HEK293 (cell line): ENCODE results near the gene NFIX.

ENCODE experiments used
- ATF2 ChIP-seq: fragments of 450-650 bp; formaldehyde crosslinking; IDR thresholded peaks from 2 replicates; pipeline ENCODE4 v1.5.1; 2016; ENCODE audit warnings: missing biosample characterization, missing genetic modification characterization, low read depth
- SCRT1 ChIP-seq: fragments of 450-650 bp; formaldehyde crosslinking; IDR thresholded peaks from 2 replicates; pipeline ENCODE4 v1.5.1; 2016; ENCODE audit warnings: missing biosample characterization, missing genetic modification characterization, borderline replicate concordance
- TRIM28 ChIP-seq: IDR thresholded peaks from 2 replicates; pipeline ENCODE4 v1.6.1; 2011; ENCODE audit warnings: low read length, control low read depth, borderline replicate concordance
- ZBTB1 ChIP-seq: fragments of 450-650 bp; formaldehyde crosslinking; IDR thresholded peaks from 2 replicates; pipeline ENCODE4 v1.5.1; 2016; ENCODE audit warnings: missing biosample characterization, missing genetic modification characterization
- ZNF132 ChIP-seq: fragments of 450-650 bp; formaldehyde crosslinking; IDR thresholded peaks from 2 replicates; pipeline ENCODE4 v1.5.1; 2017; ENCODE audit warnings: missing biosample characterization, missing genetic modification characterization, borderline replicate concordance
- ZNF2 ChIP-seq: fragments of 450-650 bp; formaldehyde crosslinking; IDR thresholded peaks from 2 replicates; pipeline ENCODE4 v1.5.1; 2016; ENCODE audit warnings: missing biosample characterization, missing genetic modification characterization
- ZNF26 ChIP-seq: fragments of 450-650 bp; formaldehyde crosslinking; IDR thresholded peaks from 2 replicates; pipeline ENCODE4 v1.5.1; 2016; ENCODE audit warnings: missing biosample characterization, missing genetic modification characterization
- ZNF311 ChIP-seq: fragments of 450-650 bp; formaldehyde crosslinking; IDR thresholded peaks from 2 replicates; pipeline ENCODE4 v1.5.1; 2017; ENCODE audit warnings: missing biosample characterization, missing genetic modification characterization, borderline replicate concordance
- ZNF501 ChIP-seq: fragments of 450-650 bp; formaldehyde crosslinking; IDR thresholded peaks from 2 replicates; pipeline ENCODE4 v1.5.1; 2016; ENCODE audit warnings: missing biosample characterization, missing genetic modification characterization
- ZNF514 ChIP-seq: fragments of 450-650 bp; formaldehyde crosslinking; IDR thresholded peaks from 2 replicates; pipeline ENCODE4 v1.5.1; 2016; ENCODE audit warnings: missing biosample characterization, missing genetic modification characterization
- ZNF521 ChIP-seq: fragments of 450-650 bp; formaldehyde crosslinking; IDR thresholded peaks from 2 replicates; pipeline ENCODE4 v1.5.1; 2017; ENCODE audit warnings: missing biosample characterization, mild to moderate bottlenecking, missing genetic modification characterization
- ZNF530 ChIP-seq: fragments of 450-650 bp; formaldehyde crosslinking; IDR thresholded peaks from 2 replicates; pipeline ENCODE4 v1.5.1; 2016; ENCODE audit warnings: low read depth, missing biosample characterization, missing genetic modification characterization
- ZNF544 ChIP-seq: fragments of 450-650 bp; formaldehyde crosslinking; IDR thresholded peaks from 2 replicates; pipeline ENCODE4 v1.5.0; 2017; ENCODE audit warnings: missing biosample characterization, missing genetic modification characterization
- ZNF561 ChIP-seq: fragments of 450-650 bp; IDR thresholded peaks from 2 replicates; pipeline ENCODE4 v1.5.1; 2018; ENCODE audit warnings: missing biosample characterization, missing genetic modification characterization, borderline replicate concordance
- ZNF624 ChIP-seq: fragments of 450-650 bp; formaldehyde crosslinking; IDR thresholded peaks from 2 replicates; pipeline ENCODE4 v1.5.1; 2017; ENCODE audit warnings: missing biosample characterization, missing genetic modification characterization
- ZNF645 ChIP-seq: fragments of 450-650 bp; formaldehyde crosslinking; IDR thresholded peaks from 2 replicates; pipeline ENCODE4; 2016; ENCODE audit warnings: missing biosample characterization, missing genetic modification characterization
- ZNF791 ChIP-seq: fragments of 450-650 bp; formaldehyde crosslinking; IDR thresholded peaks from 2 replicates; pipeline ENCODE4 v1.5.1; 2016; ENCODE audit warnings: missing biosample characterization, missing genetic modification characterization
- ZNF830 ChIP-seq: fragments of 450-650 bp; IDR thresholded peaks from 2 replicates; pipeline ENCODE4 v1.5.0; 2018; ENCODE audit warnings: missing biosample characterization, missing genetic modification characterization, low read depth, mild to moderate bottlenecking, moderate library complexity
- ZNF837 ChIP-seq: fragments of 450-650 bp; formaldehyde crosslinking; IDR thresholded peaks from 2 replicates; pipeline ENCODE4 v1.5.1; 2016; ENCODE audit warnings: missing biosample characterization, missing genetic modification characterization
- TF ChIP-seq, protein P1 (sequence below): fragments of 450-650 bp; formaldehyde crosslinking; IDR thresholded peaks from 2 replicates; pipeline ENCODE4 v1.5.1; 2016; ENCODE audit warnings: missing biosample characterization, missing genetic modification characterization, borderline replicate concordance
- TF ChIP-seq, protein P2 (sequence below): fragments of 450-650 bp; formaldehyde crosslinking; IDR thresholded peaks from 2 replicates; pipeline ENCODE4 v1.5.1; 2016; ENCODE audit warnings: missing biosample characterization, missing genetic modification characterization
- TF ChIP-seq, protein P3 (sequence below): sonication (generic); formaldehyde crosslinking; IDR thresholded peaks from 2 replicates; pipeline ENCODE4 v1.8.1; 2022; ENCODE audit warnings: mild to moderate bottlenecking, moderate library complexity, missing genetic modification reagents
- TF ChIP-seq, protein P4 (sequence below): fragments of 450-650 bp; formaldehyde crosslinking; IDR thresholded peaks from 2 replicates; pipeline ENCODE4 v1.5.1; 2016; ENCODE audit warnings: missing biosample characterization, missing genetic modification characterization

NFIX gene

DNA sequence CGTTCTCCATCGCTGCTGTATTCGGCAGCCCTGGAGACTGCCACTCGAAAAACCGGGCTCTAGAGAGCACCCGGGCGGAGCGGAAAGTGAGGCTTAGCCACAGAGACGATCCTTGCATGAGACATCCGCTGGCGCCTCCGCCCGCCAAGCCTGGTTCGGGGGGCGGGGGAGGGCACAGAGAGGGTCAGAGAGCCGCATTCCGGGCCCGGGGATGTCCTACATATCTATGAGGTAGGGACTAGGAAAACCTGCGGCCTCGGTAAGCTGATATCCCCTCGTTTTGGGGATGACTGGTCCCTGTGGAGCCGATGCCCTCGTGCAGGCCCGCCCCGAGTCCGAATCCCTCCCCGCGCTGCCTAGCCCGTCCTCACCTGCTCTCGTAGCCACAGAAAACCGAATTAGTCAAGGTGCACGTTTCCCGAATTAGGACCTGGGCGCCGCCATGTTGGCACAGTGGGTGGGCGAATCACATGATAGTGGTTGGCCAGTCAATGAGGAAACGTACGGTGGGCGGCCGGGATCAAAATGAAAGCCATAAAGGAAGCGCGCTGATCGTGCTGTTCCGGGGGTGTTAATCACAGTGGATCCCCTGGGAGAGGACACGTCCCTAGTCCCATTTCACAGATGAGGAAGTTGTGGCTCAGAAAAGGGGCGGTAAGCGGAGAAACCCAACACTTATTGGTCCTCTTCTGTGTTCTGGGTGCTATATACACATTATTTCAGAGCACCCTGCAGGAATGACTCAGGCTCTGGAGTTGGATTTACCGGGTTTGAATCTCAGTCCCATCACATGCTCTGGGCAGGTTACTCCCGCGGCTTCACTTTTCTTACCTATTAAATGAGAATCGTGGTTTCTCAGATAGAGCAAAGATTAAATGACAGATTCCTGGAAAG lies 121.3 kb downstream of the NFIX start, which contains the start of gene TRMT1 (continued):
- TF ChIP-seq ZNF837 (tag by site-specific recombination), result no peak
- TF ChIP-seq, protein P1, sequence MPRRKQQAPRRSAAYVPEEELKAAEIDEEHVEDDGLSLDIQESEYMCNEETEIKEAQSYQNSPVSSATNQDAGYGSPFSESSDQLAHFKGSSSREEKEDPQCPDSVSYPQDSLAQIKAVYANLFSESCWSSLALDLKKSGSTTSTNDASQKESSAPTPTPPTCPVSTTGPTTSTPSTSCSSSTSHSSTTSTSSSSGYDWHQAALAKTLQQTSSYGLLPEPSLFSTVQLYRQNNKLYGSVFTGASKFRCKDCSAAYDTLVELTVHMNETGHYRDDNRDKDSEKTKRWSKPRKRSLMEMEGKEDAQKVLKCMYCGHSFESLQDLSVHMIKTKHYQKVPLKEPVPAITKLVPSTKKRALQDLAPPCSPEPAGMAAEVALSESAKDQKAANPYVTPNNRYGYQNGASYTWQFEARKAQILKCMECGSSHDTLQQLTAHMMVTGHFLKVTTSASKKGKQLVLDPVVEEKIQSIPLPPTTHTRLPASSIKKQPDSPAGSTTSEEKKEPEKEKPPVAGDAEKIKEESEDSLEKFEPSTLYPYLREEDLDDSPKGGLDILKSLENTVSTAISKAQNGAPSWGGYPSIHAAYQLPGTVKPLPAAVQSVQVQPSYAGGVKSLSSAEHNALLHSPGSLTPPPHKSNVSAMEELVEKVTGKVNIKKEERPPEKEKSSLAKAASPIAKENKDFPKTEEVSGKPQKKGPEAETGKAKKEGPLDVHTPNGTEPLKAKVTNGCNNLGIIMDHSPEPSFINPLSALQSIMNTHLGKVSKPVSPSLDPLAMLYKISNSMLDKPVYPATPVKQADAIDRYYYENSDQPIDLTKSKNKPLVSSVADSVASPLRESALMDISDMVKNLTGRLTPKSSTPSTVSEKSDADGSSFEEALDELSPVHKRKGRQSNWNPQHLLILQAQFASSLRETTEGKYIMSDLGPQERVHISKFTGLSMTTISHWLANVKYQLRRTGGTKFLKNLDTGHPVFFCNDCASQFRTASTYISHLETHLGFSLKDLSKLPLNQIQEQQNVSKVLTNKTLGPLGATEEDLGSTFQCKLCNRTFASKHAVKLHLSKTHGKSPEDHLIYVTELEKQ, result no peak
- no peak for TF ChIP-seq ZBTB1 (tag by site-specific recombination)
- TF ChIP-seq ZNF514 (tag by site-specific recombination), result no peak
- TF ChIP-seq TRIM28, result peak; percentile 31; the same call in 1 of the 2 replicates
- no peak for TF ChIP-seq ZNF830 (tag by site-specific recombination)
- no peak for TF ChIP-seq ZNF311 (tag by site-specific recombination)
- TF ChIP-seq, protein P2, sequence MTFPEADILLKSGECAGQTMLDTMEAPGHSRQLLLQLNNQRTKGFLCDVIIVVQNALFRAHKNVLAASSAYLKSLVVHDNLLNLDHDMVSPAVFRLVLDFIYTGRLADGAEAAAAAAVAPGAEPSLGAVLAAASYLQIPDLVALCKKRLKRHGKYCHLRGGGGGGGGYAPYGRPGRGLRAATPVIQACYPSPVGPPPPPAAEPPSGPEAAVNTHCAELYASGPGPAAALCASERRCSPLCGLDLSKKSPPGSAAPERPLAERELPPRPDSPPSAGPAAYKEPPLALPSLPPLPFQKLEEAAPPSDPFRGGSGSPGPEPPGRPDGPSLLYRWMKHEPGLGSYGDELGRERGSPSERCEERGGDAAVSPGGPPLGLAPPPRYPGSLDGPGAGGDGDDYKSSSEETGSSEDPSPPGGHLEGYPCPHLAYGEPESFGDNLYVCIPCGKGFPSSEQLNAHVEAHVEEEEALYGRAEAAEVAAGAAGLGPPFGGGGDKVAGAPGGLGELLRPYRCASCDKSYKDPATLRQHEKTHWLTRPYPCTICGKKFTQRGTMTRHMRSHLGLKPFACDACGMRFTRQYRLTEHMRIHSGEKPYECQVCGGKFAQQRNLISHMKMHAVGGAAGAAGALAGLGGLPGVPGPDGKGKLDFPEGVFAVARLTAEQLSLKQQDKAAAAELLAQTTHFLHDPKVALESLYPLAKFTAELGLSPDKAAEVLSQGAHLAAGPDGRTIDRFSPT, result no peak
- no peak for TF ChIP-seq ATF2
- TF ChIP-seq ZNF561 (tag by site-specific recombination), result peak; percentile 83
- no peak for TF ChIP-seq ZNF624 (tag by site-specific recombination)
- peak; percentile 88; the same call in 1 of the 2 replicates for TF ChIP-seq ZNF2 (tag by site-specific recombination)
- TF ChIP-seq ZNF26 (tag by site-specific recombination), result no peak
- TF ChIP-seq ZNF645 (tag by site-specific recombination), result 0 out of 2 replicates have a peak, but pooled peaks have one; percentile 42
- peak; percentile 81 for TF ChIP-seq ZNF501 (tag by site-specific recombination)
- no peak for TF ChIP-seq ZNF544
- no peak for TF ChIP-seq ZNF530 (tag by site-specific recombination)
- TF ChIP-seq ZNF791 (tag by site-specific recombination), result no peak
- no peak for TF ChIP-seq ZNF521 (tag by site-specific recombination)
- no peak for TF ChIP-seq ZNF132 (tag by site-specific recombination)
- TF ChIP-seq, protein P3, sequence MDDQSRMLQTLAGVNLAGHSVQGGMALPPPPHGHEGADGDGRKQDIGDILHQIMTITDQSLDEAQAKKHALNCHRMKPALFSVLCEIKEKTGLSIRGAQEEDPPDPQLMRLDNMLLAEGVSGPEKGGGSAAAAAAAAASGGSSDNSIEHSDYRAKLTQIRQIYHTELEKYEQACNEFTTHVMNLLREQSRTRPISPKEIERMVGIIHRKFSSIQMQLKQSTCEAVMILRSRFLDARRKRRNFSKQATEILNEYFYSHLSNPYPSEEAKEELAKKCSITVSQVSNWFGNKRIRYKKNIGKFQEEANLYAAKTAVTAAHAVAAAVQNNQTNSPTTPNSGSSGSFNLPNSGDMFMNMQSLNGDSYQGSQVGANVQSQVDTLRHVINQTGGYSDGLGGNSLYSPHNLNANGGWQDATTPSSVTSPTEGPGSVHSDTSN, result peak; percentile 59; the same call in 1 of the 2 replicates
- no peak for TF ChIP-seq SCRT1 (tag by site-specific recombination)
- TF ChIP-seq, protein P4, sequence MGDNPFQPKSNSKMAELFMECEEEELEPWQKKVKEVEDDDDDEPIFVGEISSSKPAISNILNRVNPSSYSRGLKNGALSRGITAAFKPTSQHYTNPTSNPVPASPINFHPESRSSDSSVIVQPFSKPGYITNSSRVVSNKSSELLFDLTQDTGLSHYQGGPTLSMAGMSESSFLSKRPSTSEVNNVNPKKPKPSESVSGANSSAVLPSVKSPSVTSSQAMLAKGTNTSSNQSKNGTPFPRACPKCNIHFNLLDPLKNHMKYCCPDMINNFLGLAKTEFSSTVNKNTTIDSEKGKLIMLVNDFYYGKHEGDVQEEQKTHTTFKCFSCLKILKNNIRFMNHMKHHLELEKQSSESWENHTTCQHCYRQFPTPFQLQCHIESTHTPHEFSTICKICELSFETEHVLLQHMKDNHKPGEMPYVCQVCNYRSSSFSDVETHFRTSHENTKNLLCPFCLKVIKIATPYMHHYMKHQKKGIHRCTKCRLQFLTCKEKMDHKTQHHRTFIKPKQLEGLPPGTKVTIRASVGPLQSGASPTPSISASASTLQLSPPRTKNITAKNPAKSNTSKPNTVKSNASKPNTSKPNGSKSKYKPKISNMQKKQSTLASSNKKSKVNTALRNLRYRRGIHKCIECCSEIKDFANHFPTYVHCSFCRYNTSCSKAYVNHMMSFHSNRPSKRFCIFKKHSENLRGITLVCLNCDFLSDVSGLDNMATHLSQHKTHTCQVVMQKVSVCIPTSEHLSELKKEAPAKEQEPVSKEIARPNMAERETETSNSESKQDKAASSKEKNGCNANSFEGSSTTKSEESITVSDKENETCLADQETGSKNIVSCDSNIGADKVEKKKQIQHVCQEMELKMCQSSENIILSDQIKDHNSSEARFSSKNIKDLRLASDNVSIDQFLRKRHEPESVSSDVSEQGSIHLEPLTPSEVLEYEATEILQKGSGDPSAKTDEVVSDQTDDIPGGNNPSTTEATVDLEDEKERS (tag by site-specific recombination), result peak; percentile 12; the same call in 1 of the 2 replicates
